HCT116 (cell line): ENCODE measurements around the gene GRIN3B. TPM values are rescaled to one million over a fixed set of nuclear protein-coding genes. Genes with fewer than 3 reads are reported as not detected.

Experiments
- ATAC-seq: fragments of 200-7000 bp; cut with Tn5 transposase; 2 replicates; pipeline ENCODE4 v1.9.1; 2020; ENCODE audit warnings: mild to moderate bottlenecking, moderate library complexity
- BruUV-seq: library from RNA; stranded (reverse); fragments of 400-500 nt; replicated peaks from 2 replicates; lab custom pipeline; 2021; lab: Mats Ljungman, UMichigan
- CTCF ChIA-PET: fragments of 300-600 bp; sonication (Branson Sonifier 250); formaldehyde crosslinking; loops from one replicate; lab custom pipeline; 2021; ENCODE audit warnings: antibody characterized with exemption; lab: Charles Lee
- POLR2A ChIA-PET: fragments of 300-600, 350-600 bp; sonication (Branson Sonifier 250); formaldehyde crosslinking; loops from one replicate; lab custom pipeline; 2021; ENCODE audit warnings: antibody characterized with exemption; lab: Charles Lee
- RAD21 ChIA-PET, 2 experiments: fragments of 300-600 bp; sonication (Branson Sonifier 250); formaldehyde crosslinking; loops; one replicate each; lab custom pipeline; 2023; ENCODE audit warnings: low total read pairs in 2 of 2; ENCODE audit not compliant: uncharacterized antibody in 2 of 2, unreplicated experiment in 2 of 2, low non-redundant PET in 1 of 2; lab: Charles Lee
- DNase-seq: peaks from one replicate; pipeline ENCODE4 v3.0.0-alpha.2; 2010; ENCODE audit warnings: low read depth, low spot score
- H2AFZ ChIP-seq: fragments of 200-600 bp; shearing (Covaris generic), sonication (generic); 2 replicates; pipeline ENCODE4 v1.6.1; 2017; ENCODE audit warnings: low read depth, mixed run types, mixed read lengths, antibody characterized with exemption, low read length; ENCODE audit not compliant: poor library complexity, severe bottlenecking
- H3K27ac ChIP-seq: 2 replicates; pipeline ENCODE4 v1.5.1; 2012; ENCODE audit warnings: low read depth, low read length
- H3K27me3 ChIP-seq: fragments of 200-600 bp; sonication (generic); 2 replicates; pipeline ENCODE4 v1.6.1; 2016; ENCODE audit warnings: mixed run types, low read length, mixed read lengths; ENCODE audit not compliant: insufficient read depth
- H3K36me3 ChIP-seq, 2 experiments: fragments of 200-500 bp in 1 of 2; fragments of 200-600 bp in 1 of 2; sonication (Bioruptor generic) in 1 of 2; sonication (generic) in 1 of 2; 2 replicates each; pipeline versions ENCODE4 v1.5.1 to v1.6.1; 2014 to 2016; ENCODE audit warnings: low read length in 2 of 2, inconsistent platforms in 1 of 2, mixed read lengths in 1 of 2, mixed run types in 1 of 2; ENCODE audit not compliant: insufficient read depth in 2 of 2, control insufficient read depth in 1 of 2
- H3K4me1 ChIP-seq, 2 experiments: fragments of 200-600 bp in 1 of 2; sonication (generic) in 1 of 2; 2 replicates each; pipeline versions ENCODE4 v1.5.1 to v1.6.1; 2012 to 2017; ENCODE audit warnings: low read length in 2 of 2, inconsistent platforms in 1 of 2, mild to moderate bottlenecking in 1 of 2, mixed read lengths in 1 of 2, mixed run types in 1 of 2, moderate library complexity in 1 of 2; ENCODE audit not compliant: insufficient read depth in 2 of 2, control insufficient read depth in 1 of 2
- H3K4me2 ChIP-seq: fragments of 200-600 bp; sonication (generic); 2 replicates; pipeline ENCODE4 v1.6.1; 2017; ENCODE audit warnings: mixed run types, low read length, mixed read lengths
- H3K4me3 ChIP-seq, 2 experiments: fragments of 200-600 bp in 1 of 2; sonication (generic) in 1 of 2; replicated peaks in 1 of 2; 2 replicates each; pipeline ENCODE4 v1.5.1; 2011 to 2016; ENCODE audit warnings: low read length in 2 of 2, control low read depth in 1 of 2, low read depth in 1 of 2, mild to moderate bottlenecking in 1 of 2, mixed read lengths in 1 of 2, mixed run types in 1 of 2
- H3K79me2 ChIP-seq: fragments of 200-600 bp; sonication (generic); 2 replicates; pipeline ENCODE4 v1.6.1; 2017; ENCODE audit warnings: mild to moderate bottlenecking, mixed run types, low read length, moderate library complexity, mixed read lengths; ENCODE audit not compliant: insufficient read depth
- H3K9ac ChIP-seq: fragments of 200-600 bp; sonication (generic); 2 replicates; pipeline ENCODE4 v1.6.1; 2016; ENCODE audit warnings: low read length, mixed read lengths
- H3K9me2 ChIP-seq: fragments of 200-600 bp; sonication (generic), shearing (Covaris generic); 2 replicates; pipeline ENCODE4 v1.6.1; 2017; ENCODE audit warnings: mixed run types, mild to moderate bottlenecking, moderate library complexity; ENCODE audit not compliant: insufficient read depth
- H3K9me3 ChIP-seq, 2 experiments: fragments of 200-500 bp in 1 of 2; fragments of 200-600 bp in 1 of 2; sonication (Bioruptor generic) in 1 of 2; sonication (generic) in 1 of 2; 2 replicates each; pipeline ENCODE4 v1.6.1; 2014 to 2017; ENCODE audit warnings: low read length in 2 of 2, mixed read lengths in 2 of 2, inconsistent platforms in 1 of 2, low read depth in 1 of 2, mild to moderate bottlenecking in 1 of 2, mixed run types in 1 of 2, moderate library complexity in 1 of 2; ENCODE audit not compliant: control insufficient read depth in 1 of 2, insufficient read depth in 1 of 2
- H4K20me1 ChIP-seq: fragments of 200-600 bp; sonication (generic), shearing (Covaris generic); 2 replicates; pipeline ENCODE4 v1.6.1; 2017; ENCODE audit warnings: mixed run types, mild to moderate bottlenecking, moderate library complexity; ENCODE audit not compliant: insufficient read depth
- ATF3 ChIP-seq: IDR thresholded peaks from 2 replicates; pipeline ENCODE4 v1.6.1; 2012
- CBX3 ChIP-seq: IDR thresholded peaks from 2 replicates; pipeline ENCODE4 v1.6.1; 2012; ENCODE audit warnings: low read depth
- CEBPB ChIP-seq: IDR thresholded peaks from 2 replicates; pipeline ENCODE4 v1.6.1; 2012; ENCODE audit warnings: low read depth
- EGR1 ChIP-seq: IDR thresholded peaks from 2 replicates; pipeline ENCODE4 v1.6.1; 2012; ENCODE audit warnings: low read depth
- ELF1 ChIP-seq: IDR thresholded peaks from 2 replicates; pipeline ENCODE4 v1.6.1; 2012; ENCODE audit warnings: low read depth, borderline replicate concordance
- EZH2phosphoT487 ChIP-seq: fragments of 200-600 bp; IDR thresholded peaks from 2 replicates; pipeline ENCODE4 v1.6.1; 2018; ENCODE audit warnings: antibody characterized with exemption, borderline replicate concordance
- FOSL1 ChIP-seq: IDR thresholded peaks from 2 replicates; pipeline ENCODE4 v1.6.1; 2012; ENCODE audit warnings: low read depth
- JUND ChIP-seq: IDR thresholded peaks from 2 replicates; pipeline ENCODE4 v1.6.1; 2012
- MAX ChIP-seq: IDR thresholded peaks from 2 replicates; pipeline ENCODE4 v1.6.1; 2012
- POLR2AphosphoS5 ChIP-seq: IDR thresholded peaks from 2 replicates; pipeline ENCODE4 v1.6.1; 2011; ENCODE audit warnings: mild to moderate bottlenecking, low read depth, low read length, moderate library complexity
- RAD21 ChIP-seq: IDR thresholded peaks from 2 replicates; pipeline ENCODE4 v1.6.1; 2012; ENCODE audit warnings: low read depth, mild to moderate bottlenecking
- REST ChIP-seq: IDR thresholded peaks from 2 replicates; pipeline ENCODE4 v1.6.1; 2012; ENCODE audit warnings: low read depth
- SIN3A ChIP-seq: IDR thresholded peaks from 2 replicates; pipeline ENCODE4 v1.6.1; 2012; ENCODE audit warnings: low read depth
- SP1 ChIP-seq: IDR thresholded peaks from 2 replicates; pipeline ENCODE4 v1.6.1; 2012; ENCODE audit warnings: low read depth
- SRF ChIP-seq: IDR thresholded peaks from 2 replicates; pipeline ENCODE4 v1.6.1; 2012; ENCODE audit warnings: low read depth
- YY1 ChIP-seq: IDR thresholded peaks from 2 replicates; pipeline ENCODE4 v1.6.1; 2011; ENCODE audit warnings: low read length, low read depth, moderate library complexity, mild to moderate bottlenecking; ENCODE audit not compliant: insufficient replicate concordance; ENCODE audit errors: extremely low read depth
- ZBTB33 ChIP-seq: IDR thresholded peaks from 2 replicates; pipeline ENCODE4 v1.6.1; 2011; ENCODE audit warnings: mild to moderate bottlenecking, low read length, moderate library complexity; ENCODE audit not compliant: insufficient replicate concordance; ENCODE audit errors: extremely low read depth
- intact Hi-C: fragments of 100-400 bp; cut with micrococcal nuclease; formaldehyde crosslinking; loops from 2 replicates; pipeline ENCODE4 v1.10.0; 2022
- total RNA-seq: library from RNA; stranded (reverse); gene quantifications from one replicate; pipeline ENCODE4 v1.2.1, GENCODE V29; 2021; ENCODE audit not compliant: unreplicated experiment

The GRIN3B gene
- total RNA-seq, 1 experiment from 2014 or later, result 0.69 TPM

GRCh38 chr19:984165-984967 lies 15.9 kb upstream of the GRIN3B start, which contains the start of gene WDR18 (continued):
- no peak for TF ChIP-seq REST
- TF ChIP-seq POLR2AphosphoS5, result peak; percentile 48; the same call in 1 of the 2 replicates
- no peak for TF ChIP-seq RAD21
- no peak for TF ChIP-seq CBX3
- no peak for TF ChIP-seq ATF3
- peak; percentile 91 for TF ChIP-seq MAX
- no peak for TF ChIP-seq EZH2phosphoT487
- TF ChIP-seq FOSL1, result no peak

GRCh38 chr19:986083-986482 lies 14.1 kb upstream of the GRIN3B start:
- peaks cover 13 to 46% of the 10 kb centered on the region in 2 experiments for H3K36me3 ChIP-seq
- no peaks in the 10 kb centered on the region for H3K9me3 ChIP-seq
- H3K4me2 ChIP-seq, result no peak overlapping the region
- peaks cover 31% of the 10 kb centered on the region for H3K79me2 ChIP-seq
- no peaks in the 10 kb centered on the region for H3K27me3 ChIP-seq
- DNase-seq, result no peak
- TF ChIP-seq CEBPB (no peak), YY1 (no peak), CBX3 (no peak), SP1 (no peak), EZH2phosphoT487 (no peak), JUND (no peak), FOSL1 (no peak), SIN3A (no peak), SRF (no peak), ELF1 (no peak), ZBTB33 (no peak), EGR1 (no peak), RAD21 (no peak)
- H3K4me3 ChIP-seq, result no peak overlapping the region
- no peaks in the 10 kb centered on the region; the same call in 1 of the 2 replicates for H4K20me1 ChIP-seq
- POLR2A ChIA-PET, result no interaction called here
- H2AFZ ChIP-seq, result no peak overlapping the region
- no peak for ATAC-seq
- RAD21 ChIA-PET, result no interaction called here
- H3K4me1 ChIP-seq, result peaks cover 15 to 33% of the 10 kb centered on the region in 2 experiments
- CTCF ChIA-PET, result interaction anchor here (0.6 kb wide), 1 partner anchor 480 kb away, joined by 4 read pairs; no protein-coding TSS in a partner anchor
- no peaks in the 10 kb centered on the region for H3K9me2 ChIP-seq
- no peak overlapping the region for H3K9ac ChIP-seq
- no peak overlapping the region for H3K27ac ChIP-seq
- intact Hi-C loops, result no loop called here
- BruUV-seq, result no TSS peak
